ENCODE results near the gene PPIE. TPM values are rescaled to one million over a fixed set of nuclear protein-coding genes. Genes with fewer than 3 reads are reported as not detected.

PPIE gene
- total RNA-seq, 4 donors from 2014 or later, result 21.5 to 36.9 (median 25.5) TPM

GRCh38 chr1:39698568-39698967, 40.1 kb upstream of the PPIE start:
- intact Hi-C loops (cut with DNase I; ENCODE audit: low total_unique reads), result no loop called here
- 87 to 92% methylated on average over 4 of the region's 4 CpGs for WGBS, 2 donors

DNA sequence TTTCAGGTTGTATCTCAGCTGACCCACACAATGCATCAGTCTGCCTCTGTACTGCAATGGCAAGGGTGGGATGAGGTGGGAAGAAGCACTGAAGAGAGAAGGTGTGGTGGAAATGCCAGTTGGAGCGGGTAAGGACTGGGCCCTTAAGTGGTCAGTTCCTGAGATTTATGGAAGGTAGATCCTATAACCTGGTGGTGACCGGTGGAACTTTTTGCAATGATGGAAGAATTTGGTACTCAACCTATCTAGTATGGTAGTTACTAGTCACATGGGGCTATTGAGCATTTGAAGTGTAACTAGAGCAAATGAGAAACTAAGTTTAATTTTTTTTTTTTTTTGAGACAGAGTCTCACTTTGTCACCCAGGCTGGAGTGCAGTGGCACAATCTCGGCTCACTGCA, 39.3 kb upstream of the PPIE start:
- peak in 1 of 2 donors; percentile 20 for DNase-seq (ENCODE audit: low spot score in 2 of 2)

More at GRCh38 chr1:39698568-39698967, 40.1 kb upstream of the PPIE start:
- H3K4me3 ChIP-seq (ENCODE audit: low read depth, poor library complexity, severe bottlenecking), result no peak overlapping the region
- DNase-seq (ENCODE audit: low spot score in 2 of 2), result peak in 1 of 2 donors; percentile 50
- TF ChIP-seq POLR2A (IDR thresholded peaks at IDR 0.05), result no peak
- TF ChIP-seq CTCF (IDR thresholded peaks at IDR 0.05), result no peak

DNA sequence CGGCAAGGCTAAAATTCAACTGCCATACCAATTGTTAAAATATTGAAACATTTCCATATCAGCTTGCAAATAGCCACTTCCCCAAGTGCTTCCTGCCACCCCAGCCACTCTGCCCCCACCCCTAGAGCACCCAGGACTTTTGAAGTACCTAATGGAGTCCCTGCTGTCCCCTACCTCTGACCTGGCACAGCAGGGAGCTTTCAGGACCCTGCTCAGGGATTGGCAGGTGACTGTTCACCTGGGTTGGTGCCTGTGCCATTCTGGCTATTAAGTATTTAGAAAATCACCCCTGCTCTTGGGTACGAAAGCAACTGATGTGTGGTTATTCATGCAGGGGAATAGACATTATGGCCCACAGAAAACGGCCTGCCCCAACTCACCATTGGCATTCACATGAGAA, 38.3 kb upstream of the PPIE start:
- no peak overlapping the region for H3K4me3 ChIP-seq (ENCODE audit: low read depth, poor library complexity, severe bottlenecking)
- peak in 1 of 2 donors; percentile 53 for DNase-seq (ENCODE audit: low spot score in 2 of 2)
- TF ChIP-seq POLR2A (IDR thresholded peaks at IDR 0.05), result no peak
- TF ChIP-seq CTCF (IDR thresholded peaks at IDR 0.05), result no peak
- intact Hi-C loops (cut with DNase I; ENCODE audit: low total_unique reads), result no loop called here
- WGBS, 2 donors, result 65 to 83% methylated on average over 3 of the region's 3 CpGs

More for the DNA sequence above, 39.3 kb upstream of the PPIE start:
- no peak for TF ChIP-seq POLR2A (IDR thresholded peaks at IDR 0.05)
- no peak for TF ChIP-seq CTCF (IDR thresholded peaks at IDR 0.05)
- H3K4me3 ChIP-seq (ENCODE audit: low read depth, poor library complexity, severe bottlenecking), result no peak overlapping the region
- WGBS, 2 donors, result 90 to 93% methylated on average over 3 of the region's 3 CpGs
- intact Hi-C loops (cut with DNase I; ENCODE audit: low total_unique reads), result no loop called here

- intact Hi-C loops (cut with DNase I; ENCODE audit: low total_unique reads), result no loop called here
- no peak for TF ChIP-seq POLR2A (IDR thresholded peaks at IDR 0.05)
- TF ChIP-seq CTCF (IDR thresholded peaks at IDR 0.05), result no peak
- WGBS, 2 donors, result 19% methylated on average over 12 of the region's 12 CpGs
- no peak overlapping the region for H3K4me3 ChIP-seq (ENCODE audit: low read depth, poor library complexity, severe bottlenecking)
- DNase-seq (ENCODE audit: low spot score in 2 of 2), result peak in 1 of 2 donors; percentile 68
These were observed 37.6 kb upstream of the PPIE start for GRCh38 chr1:39701049-39701439.

GRCh38 chr1:39704757-39705156, 33.9 kb upstream of the PPIE start:
- WGBS, 2 donors, result 89 to 96% methylated on average over 1 of the region's 1 CpG
- intact Hi-C loops (cut with DNase I; ENCODE audit: low total_unique reads), result no loop called here

More at GRCh38 chr1:39704757-39705156, 33.9 kb upstream of the PPIE start:
- no peak overlapping the region for H3K4me3 ChIP-seq (ENCODE audit: low read depth, poor library complexity, severe bottlenecking)
- no peak for DNase-seq (ENCODE audit: low spot score in 2 of 2)
- TF ChIP-seq CTCF (IDR thresholded peaks at IDR 0.05), result no peak

All from lower leg skin (tissue), 4 donors.